IPS DF 4.7 (cell line): ENCODE data around the gene LMX1B.
"Not testable (repeated sequence)": the region's sequence is repeated elsewhere in the genome, so short reads cannot be mapped to it uniquely, and the experiment has no call there.

ENCODE experiments used
- DNase-seq: peaks from one replicate; pipeline ENCODE4 v3.0.0-alpha.2; 2013; ENCODE audit warnings: low spot score; ENCODE audit errors: extremely low read depth

The LMX1B gene

DNA sequence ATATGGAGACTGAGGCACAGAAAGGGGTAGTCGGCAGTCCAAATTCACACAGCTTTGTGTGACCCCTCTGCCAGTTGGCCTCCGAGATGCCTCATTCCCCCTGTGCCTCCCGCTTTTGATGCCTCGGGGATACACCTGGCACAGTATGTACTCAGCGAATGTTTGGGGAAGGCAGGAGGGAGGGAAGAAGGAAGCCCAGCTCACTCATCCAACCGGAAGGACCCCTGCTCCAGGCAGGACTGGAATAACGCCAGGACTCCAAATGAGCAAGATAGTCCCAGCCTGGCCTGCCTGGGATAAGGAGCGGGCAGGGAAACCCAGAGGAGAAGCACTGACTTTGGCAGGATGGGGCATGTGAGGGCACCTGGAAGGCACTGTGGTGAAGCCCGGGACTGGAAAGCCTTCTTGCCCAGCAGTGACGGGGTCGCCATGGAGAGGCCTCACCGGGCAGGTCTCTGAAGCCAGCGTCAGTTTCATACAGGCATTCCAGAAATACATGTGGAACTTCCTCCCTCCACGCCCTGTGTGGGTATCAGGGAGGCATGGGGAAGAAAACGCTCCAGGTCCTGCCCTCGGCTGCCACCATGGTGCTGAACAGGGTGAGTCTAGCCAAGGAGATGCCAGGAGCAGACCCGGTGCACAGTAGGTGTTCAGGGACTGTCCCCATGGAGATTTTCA, 20.3 kb downstream of the LMX1B start:
- DNase-seq: no peak

DNA sequence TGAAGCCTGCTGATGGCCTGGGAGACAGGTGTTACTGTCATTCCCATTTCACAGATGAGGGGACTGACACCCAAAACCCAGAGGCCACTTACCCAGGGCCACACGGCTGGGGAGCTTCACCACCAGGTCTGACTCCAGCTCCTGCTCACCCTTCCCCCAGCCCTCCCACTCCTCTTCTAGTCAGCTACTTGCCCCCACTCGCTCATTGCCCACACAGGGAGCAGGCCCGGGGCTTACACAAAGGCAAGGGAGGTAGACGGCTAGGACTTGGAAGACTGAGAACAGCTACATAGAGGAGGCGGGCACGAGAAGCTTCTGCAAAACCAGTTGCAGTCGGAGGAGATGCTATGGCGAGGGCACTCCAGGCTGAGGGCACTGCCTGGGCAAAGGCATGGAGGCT, 21.3 kb downstream of the LMX1B start:
- no peak for DNase-seq

DNA sequence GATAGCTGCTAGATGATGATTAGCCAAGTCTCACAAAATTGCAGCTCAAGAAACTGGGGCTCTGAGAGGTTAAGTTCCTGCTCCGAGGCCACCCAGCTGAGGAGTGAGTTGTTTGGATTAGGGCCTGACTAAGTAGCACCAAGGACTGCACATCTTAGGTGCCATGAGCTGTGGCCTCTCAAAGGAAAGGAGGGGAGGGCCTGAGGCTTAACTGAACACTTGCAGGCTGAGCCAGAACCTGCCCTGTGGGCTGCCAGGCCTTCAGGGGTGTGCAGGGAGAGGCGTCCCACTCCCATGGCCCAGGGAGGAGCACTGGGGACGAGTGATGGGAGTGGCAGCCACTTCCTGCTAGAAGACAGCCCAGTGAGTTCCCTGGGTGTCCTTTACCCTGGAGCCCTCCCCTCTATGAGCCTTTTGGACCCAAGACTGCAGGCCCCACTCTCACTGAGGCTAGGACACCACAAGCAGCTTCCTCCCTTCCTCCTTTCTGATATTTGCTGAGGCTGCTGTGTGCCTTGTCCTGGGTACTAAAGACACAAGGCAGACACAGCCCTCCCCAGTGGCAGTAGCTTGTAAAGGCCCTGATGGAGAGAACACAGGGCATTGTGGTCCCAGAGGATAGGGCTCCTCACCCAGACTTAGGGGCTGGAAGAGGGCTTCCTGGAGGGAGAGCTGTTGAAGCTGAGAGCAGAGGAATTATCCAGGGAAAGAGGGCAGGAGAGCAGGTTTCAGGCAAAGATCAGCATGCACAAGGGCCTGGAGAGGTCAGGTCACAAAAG, 22.1 kb downstream of the LMX1B start:
- DNase-seq: no peak

DNA sequence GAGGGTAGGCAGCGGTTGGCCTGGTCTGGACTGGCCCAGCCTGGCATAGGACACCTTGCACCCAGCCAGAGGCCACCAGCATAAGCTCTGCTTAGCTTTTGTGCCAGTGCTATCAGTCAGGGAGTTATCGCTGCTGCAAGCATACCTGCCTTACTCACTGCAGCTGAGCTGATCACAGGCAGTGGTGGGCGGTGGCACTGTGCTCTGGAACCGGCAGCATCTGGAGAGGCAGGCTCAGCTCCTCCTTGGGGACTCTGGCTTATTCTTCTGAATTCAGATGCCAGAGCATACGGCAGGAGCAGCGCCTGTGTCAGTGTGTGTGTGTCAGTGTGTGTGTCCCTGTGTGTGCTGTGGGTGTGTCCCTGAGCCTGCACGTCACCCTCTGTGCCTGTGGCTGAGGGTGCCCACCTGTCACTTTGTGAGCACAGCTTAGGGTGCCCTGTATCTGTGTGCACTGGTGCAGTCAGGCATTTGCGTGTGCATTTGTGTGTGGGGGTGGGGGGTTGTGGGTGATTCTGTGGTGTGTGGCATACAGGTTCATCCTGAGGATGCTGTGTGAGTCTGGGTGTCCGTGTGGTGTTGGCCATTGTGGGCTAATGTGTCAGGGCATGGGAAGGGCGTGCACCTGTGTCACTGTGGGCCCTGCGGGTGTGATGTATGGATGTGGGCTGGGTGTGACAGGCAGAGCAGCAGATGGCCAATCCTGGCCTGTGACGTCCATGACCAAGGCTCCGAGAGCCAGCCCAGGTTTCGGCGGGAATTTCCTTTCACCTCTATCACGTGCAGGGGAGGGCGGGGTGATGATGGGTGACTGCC, 23.5 kb downstream of the LMX1B start:
- DNase-seq: no peak

DNA sequence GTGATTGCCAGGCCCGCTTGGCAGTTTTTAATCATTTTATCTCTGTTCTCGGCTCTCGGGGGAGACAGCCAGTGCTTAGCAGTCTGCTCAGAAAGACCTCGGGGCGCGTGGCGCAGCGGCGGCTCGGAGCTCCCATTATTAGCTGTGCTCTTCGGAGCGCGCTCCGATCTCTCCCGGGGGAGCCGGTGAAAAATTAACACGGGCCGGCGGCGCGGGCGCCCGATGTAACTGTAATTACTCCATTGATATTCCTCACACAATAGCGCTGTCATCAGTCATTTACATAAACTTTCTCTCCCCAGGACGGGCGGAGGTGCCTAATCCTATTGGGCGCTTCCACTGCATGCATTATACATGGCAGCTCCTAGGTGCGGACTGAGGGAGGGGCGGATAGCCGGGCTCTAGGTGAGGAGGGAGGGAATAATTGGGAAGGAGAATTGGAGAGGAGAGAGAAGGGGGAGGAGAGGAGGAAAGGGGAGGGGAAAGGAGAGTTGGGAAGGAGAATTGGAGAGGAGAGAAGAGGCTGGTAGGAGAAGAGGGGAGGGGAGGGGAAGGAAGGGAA, 24.9 kb downstream of the LMX1B start:
- no peak for DNase-seq

DNA sequence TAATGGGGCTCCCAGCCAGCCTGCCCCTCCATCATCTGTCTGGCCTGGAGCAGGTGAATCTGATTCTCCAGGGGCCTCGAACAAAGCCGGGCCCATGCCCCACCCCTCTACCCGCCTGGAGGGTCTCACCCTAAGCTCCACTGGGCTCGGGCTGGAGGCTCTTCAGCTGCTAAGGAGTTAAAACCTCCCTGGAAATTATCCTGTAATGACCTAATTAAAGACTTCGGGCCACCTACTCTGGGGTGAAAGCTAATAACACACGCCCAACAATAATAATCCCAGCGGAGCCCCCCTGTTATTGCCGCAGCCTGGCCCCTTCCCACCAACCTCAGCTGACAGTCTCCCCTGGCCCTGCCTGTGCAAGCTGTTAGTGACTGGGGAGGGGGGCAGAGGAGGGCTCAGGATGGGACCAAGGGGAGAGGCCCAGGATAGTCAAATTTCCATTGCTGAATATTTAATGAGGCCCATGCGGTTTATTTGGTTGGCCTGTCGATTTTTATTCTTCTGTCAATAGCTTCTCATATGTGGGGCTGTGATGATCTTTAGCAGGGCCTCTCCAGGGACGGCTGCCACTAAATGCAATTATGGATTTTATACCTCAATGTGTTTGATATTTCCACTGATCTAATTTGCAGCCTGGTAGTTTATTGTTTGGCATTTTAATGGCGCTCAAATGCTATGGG, 25.7 kb downstream of the LMX1B start:
- DNase-seq: no peak

DNA sequence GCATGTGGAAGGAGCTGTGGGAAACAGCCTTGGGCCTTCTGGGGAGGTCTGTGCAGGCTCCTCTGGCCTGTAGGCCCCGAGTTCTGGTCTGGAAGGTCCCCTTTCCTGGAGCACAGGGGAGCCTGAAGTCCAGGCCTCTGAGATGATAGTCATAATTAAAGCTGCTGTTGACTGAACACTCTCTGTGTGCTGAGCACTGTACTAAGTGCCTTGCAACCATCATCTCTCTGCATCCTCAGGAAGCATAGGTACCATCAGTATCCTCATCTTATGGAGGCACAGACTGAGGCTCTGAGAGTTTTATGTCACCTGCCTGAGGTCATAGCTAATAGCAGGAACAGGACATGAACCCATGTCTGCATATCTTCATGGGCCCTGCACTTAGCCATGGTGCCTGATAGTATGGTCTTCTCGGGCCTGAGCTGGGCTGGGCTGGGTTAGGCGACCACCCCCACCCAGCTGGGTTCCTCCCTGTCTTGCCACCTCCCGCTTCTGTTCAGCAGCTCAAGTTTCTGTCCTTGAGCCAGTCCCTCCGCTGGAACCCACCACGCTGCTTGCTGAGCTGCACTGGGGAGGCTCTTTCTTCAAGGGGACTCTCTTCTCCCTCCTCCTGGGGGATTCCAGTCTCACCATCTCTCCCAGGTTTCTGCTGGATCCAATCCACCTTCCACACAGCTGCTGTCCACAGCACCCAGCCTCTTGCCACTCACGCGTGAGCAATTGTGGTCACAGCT, 27.6 kb downstream of the LMX1B start:
- no peak for DNase-seq

DNA sequence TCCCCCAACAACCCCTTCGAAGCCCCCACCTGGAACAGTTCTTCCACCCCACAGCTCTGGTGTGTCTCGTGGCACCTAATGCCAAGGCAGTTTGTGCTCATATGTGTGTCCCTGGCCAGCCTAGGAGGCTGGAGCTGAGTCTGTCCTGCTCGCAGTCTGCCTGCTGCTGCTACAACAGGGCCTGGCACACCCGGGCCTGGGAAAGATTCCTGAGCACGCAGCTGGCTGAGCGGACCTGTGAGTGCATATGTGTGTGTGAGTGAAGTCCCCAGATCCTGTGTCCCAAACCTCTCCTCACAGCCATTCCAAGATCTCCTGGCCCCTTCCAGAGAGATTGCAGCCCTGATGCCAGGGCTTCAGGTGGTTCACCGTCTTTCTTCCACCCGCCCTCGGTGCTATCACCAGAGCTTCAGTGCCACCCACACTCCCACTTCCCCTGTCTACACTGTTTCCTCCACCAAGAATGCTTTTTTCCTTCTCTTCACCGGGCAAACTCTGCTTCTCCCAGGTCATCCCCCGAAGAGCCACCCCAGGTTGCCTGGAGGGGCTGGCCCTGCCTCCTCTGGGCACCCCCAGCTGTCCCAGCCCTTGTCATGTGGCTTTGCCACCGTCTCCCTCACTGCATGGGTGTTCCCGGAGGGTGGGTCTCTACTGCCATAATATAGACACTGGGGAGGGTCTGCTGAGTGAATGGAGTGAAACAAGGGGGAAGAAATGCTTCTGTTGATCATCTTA, 28.4 kb downstream of the LMX1B start:
- DNase-seq: no peak

DNA sequence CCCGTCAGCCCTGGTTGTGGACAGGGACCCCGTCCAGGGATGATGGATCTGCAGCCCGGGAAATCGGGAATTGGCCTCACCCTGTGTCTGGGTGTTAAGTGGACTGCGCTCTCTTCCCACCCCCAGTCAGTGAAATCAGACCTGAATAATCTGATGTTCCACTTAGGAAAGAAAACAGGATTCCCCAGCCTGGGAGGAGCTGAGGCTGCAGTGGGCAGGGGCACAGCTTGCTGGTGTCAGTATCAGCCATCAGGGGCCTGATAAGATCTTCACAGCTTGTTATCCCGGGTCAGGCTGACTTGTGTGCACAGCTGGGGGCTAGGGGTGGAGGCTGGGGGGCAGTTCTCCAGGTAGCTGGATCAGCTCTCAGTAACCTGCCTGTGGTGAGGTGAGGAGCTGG, 29.1 kb downstream of the LMX1B start:
- DNase-seq: no peak

DNA sequence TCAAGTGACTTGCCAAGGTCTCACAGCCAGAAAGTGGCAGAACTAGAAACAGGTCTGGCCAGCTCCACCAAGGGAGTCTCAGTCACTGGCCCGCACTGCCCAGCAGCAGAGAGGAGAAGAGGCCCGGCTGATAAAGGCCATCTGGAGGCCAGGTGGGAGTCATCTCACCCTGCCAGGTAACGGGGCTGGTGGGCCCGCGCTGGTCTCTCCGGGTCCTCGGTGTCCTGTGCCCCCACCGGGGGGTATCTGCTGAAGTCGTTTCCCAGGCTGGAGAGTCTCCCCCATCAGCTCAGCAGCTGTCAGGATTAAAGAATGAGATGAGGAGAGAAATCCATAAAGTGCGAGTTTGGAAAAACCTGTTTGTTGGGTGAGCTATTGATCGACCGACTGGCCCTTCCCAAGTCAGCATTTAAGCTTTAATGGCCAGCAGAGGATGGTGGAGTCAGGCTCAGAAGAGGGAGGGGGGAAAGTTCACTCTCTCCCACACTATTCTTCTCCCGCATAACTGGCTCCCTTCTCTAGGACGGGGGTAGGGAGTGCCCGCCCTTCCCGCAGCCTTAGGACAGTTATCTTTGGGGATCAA, 30.3 kb downstream of the LMX1B start:
- no peak for DNase-seq

DNA sequence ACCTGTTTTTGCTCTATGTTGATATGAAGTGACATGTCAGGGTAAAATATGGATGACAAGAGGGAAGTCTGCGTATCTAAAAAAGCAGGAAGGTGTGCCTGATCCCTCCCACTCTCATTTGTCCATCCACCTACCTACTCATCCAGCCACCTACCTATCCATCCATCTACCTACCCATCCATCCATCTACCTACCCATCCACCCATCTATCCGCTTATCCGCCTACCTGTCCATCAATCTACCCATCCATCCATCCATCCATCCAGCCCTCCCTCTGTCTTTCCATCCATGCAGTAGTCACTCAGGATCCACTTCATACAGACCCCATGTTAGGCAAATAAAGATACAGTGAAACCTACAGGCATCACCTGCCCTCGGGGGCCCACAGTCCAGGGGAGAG, 32.4 kb downstream of the LMX1B start:
- no peak for DNase-seq

DNA sequence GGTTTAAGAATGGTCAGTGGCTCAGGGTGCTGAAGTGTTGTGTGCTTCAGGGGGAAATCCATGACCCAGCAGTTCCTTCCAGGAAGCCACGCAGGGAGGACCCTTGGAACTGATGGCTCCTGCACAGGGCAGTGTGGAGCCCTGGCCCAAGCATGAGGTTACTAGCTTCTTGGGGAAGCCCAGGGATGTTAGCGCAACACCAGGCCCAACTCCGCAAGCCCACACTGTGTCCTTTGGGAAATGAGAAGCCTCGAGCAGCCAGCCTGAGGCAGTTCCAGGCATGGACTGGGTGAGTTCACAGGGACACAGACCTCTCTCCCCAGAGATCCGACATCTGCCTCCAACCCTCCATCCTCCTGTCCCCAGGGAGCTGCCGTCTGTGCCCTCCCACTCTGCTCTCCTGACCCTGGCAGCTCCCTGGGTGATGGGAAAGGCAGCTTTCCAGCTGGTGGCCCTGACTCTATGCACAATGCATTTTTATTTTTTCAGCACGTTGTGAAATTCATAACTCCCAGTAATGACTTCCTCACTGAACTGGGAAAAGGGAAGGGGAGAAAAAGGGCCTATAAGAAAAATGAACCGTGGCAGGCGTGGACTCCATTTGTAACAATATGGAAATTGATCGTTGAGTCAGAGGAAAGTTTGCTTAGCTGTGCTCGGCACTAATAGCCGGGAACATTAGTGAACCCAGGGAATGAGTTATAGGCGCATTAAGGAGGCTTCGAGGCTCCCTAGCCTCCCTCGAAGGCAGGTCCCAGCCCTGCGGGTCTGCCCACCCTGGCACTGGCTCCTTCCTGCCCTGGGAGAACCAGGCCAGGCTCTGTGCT, 34.1 kb downstream of the LMX1B start:
- no peak for DNase-seq

DNA sequence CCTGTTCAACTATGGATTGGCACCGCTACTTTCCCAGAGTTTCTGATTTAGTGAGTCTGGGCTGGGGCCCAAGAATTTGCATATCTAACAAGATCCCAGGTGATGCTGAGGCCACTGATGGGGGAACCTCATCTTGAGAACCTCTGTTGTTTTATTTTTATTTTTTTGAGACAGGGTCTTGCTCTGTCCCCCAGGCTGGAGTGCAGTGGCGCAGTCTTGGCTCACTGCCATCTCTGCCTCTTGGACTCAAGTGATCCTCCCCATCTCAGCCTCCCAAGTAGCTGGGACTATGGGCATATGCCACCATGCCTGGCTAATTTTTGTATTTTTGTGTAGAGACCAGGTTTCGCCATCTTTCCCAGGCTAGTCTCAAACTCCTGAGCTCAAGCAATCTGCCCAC, 35.7 kb downstream of the LMX1B start:
- DNase-seq: no peak

DNA sequence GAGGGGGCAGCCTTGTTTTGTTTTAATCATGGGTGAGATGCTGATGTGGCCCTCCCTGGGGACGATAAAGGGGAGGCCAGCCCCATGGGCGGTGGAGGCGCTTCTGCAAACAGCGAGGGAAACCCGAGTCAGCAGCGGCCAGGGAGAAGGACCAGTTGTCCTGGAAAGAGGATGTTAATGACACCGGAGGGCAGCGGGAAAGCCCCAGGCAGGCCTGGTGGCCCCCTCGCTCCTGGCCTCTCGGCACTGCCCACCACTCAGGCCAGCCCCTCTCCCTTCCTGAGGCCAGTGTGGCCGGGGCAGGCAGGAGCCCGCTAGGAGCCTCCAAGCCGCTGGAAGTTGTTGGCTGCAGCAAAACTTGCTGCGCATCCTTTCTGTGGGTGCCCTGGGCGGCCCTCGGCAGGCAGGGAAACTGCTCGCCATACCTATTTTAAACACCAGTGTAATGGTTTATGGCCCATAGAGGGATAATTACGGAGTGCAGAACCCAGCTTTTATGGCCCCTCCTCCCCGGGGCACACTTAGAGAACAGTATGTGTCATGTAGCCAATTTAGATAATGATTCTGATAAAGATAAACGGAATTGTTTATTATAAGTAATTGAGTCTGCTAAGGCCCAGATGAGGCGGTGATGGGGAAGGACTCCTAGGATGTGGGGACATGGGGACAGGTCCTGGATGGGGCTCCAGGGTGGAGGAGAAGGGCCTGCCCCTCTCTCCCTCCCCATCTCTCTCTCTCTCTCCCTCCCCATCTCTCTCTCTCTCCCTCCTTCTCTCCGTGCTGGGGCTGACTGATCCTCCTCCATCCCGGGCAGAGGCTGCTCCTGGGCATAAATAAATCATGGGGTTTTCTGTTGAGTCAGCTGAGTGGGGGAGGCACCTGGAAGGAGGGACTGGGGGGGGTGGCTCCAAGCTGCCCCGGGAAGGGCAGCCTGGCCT, 36.9 kb downstream of the LMX1B start:
- no peak for DNase-seq

DNA sequence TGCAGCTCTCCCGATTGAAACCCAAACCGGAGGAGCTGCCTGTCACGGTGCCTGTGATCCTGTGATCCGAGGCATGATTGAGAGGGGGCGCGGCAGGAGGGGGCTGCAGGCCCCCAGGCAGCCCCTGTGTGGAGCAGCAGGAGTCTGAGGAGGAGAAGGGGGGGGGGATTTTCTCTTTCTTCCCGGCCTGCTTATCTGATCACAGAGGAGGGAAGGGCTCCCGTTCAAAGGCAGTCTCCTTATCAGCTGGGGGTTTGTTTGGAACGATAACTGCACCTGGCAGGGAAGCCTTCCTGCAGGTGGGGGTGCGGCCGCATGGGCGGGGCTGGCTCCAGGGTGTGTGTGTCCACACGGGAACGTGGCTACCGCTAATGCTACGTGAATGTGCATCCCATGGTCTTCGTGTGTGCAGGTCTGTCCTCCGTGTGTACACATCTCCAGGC, 38.4 kb downstream of the LMX1B start:
- no peak for DNase-seq

DNA sequence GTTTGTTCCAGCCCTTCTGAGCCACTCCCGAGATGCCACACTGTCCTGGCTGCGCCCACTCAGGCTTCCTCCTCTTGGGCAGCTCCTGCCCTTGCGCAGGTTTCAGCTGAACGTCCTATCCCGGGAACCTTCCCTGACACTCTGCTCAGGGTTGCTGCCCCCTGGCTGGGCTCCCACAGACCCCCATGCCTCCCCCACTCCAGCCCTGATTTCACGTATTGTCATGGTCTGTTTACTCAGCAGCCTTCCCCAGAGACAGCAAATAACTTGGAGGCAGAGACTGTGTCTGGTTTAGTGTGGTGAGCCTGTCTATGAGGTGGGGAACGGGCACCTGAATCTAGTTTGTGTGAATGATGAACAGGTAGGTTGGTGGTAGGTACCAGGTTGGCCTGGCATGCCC, 40.4 kb downstream of the LMX1B start:
- no peak for DNase-seq

DNA sequence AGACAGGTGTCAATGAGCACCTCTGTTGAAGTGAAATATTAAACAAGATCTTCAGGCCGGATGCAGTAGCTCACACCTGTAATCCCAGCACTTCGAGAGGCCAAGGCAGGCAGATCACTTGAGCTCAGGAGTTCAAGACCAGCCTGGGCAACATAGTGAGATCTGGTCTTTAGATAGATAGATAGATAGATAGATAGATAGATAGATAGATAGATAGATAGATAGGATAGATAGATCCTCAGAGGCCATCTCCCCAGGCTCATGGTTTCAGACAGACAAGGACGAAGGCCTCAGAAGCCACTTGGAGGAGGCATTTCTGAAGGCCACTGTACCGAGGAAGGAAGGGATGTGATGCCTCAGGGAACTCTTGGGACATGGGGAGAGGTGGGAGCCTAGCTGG, 42.5 kb downstream of the LMX1B start:
- DNase-seq: not testable (repeated sequence)
